Progenitor cell of endocrine pancreas (in vitro differentiated cells): ENCODE data around the gene CBARP. TPM values are rescaled to one million over a fixed set of nuclear protein-coding genes. Genes with fewer than 3 reads are reported as not detected.

Experiments used
- DNase-seq: peaks from one replicate; pipeline ENCODE4 v3.0.0; 2021; ENCODE audit warnings: low spot score; ENCODE audit not compliant: unreplicated experiment
- H3K27ac Mint-ChIP-seq: 2 replicates; pipeline ENCODE4 v1.8.0; 2021; ENCODE audit warnings: mild to moderate bottlenecking, moderate library complexity, mixed read lengths
- H3K27me3 Mint-ChIP-seq: 2 replicates; pipeline ENCODE4 v1.8.0; 2021; ENCODE audit warnings: mixed read lengths
- H3K36me3 Mint-ChIP-seq: 2 replicates; pipeline ENCODE4 v1.8.0; 2022; ENCODE audit warnings: mixed read lengths; ENCODE audit not compliant: insufficient read depth
- H3K4me1 Mint-ChIP-seq: 2 replicates; pipeline ENCODE4 v1.8.0; 2021; ENCODE audit warnings: low read depth, mixed read lengths
- H3K4me3 Mint-ChIP-seq: 2 replicates; pipeline ENCODE4 v1.8.0; 2021; ENCODE audit warnings: low read depth, mild to moderate bottlenecking, moderate library complexity, mixed read lengths
- H3K9me3 Mint-ChIP-seq: 2 replicates; pipeline ENCODE4 v1.8.0; 2021; ENCODE audit warnings: low read depth, mixed read lengths
- total RNA-seq: library from RNA; stranded (reverse); gene quantifications from 2 replicates; pipeline ENCODE4 v1.2.1, GENCODE V29; 2021
- TF ChIP-seq, protein P1 (sequence below): fragments of 200-600 bp; sonication (generic); IDR thresholded peaks from one replicate; pipeline ENCODE4 v1.5.0; 2021; ENCODE audit warnings: antibody characterized with exemption, mild to moderate bottlenecking; ENCODE audit not compliant: unreplicated experiment

Gene CBARP
- total RNA-seq, 1 donor from 2014 or later: 13.0 TPM

DNA sequence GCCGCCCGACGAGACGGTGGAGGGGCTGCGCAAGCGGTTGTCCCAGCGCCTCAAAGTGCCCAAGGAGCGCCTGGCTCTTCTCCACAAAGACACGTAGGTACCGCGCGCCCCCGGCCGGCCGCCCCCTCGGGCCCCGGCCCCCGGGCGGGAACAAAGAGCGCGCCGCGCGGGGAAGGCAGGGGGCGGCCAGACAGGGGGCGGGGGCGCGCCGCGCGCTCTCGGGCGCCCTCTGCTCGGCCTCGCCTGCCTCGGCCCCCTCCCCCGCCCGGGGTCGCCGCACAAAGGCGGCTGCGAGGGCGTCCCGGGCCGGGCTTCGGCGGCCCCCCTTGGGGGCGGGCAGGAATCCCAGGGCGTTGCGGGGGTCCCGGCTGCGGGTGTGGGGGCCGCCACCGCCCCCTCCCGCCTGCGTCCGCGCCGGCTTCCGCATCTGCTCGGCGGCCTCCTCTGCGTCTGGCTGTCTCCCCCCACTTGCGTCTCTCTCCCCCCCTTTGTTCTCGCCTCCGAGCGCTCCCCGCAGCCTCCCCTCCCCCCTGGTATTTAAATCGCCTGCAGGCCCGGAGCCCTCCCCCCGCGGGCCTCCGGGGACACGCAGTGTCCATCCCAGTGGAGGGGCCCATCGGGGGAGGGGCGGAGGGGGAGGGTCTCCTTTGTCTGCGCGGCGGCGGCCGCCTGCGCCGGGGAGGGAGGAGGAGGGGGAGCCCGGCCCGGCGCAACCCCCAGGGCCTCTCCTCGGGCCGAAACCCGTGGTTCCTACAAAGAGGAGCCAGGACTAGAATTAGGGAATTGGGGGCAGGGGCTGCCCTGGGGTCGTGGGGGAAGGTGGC, 12.8 kb upstream of the CBARP start:
- Mint-ChIP-seq H3K4me3 (peak overlapping the region; percentile 88), H3K27ac (peak overlapping the region; percentile 81), H3K27me3 (no peaks in the 10 kb centered on the region), H3K36me3 (peaks cover 13% of the 10 kb centered on the region), H3K4me1 (peaks cover 7% of the 10 kb centered on the region), H3K9me3 (no peaks in the 10 kb centered on the region)
- TF ChIP-seq, protein P1, sequence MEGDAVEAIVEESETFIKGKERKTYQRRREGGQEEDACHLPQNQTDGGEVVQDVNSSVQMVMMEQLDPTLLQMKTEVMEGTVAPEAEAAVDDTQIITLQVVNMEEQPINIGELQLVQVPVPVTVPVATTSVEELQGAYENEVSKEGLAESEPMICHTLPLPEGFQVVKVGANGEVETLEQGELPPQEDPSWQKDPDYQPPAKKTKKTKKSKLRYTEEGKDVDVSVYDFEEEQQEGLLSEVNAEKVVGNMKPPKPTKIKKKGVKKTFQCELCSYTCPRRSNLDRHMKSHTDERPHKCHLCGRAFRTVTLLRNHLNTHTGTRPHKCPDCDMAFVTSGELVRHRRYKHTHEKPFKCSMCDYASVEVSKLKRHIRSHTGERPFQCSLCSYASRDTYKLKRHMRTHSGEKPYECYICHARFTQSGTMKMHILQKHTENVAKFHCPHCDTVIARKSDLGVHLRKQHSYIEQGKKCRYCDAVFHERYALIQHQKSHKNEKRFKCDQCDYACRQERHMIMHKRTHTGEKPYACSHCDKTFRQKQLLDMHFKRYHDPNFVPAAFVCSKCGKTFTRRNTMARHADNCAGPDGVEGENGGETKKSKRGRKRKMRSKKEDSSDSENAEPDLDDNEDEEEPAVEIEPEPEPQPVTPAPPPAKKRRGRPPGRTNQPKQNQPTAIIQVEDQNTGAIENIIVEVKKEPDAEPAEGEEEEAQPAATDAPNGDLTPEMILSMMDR: no peak
- DNase-seq: peak; percentile 67

DNA sequence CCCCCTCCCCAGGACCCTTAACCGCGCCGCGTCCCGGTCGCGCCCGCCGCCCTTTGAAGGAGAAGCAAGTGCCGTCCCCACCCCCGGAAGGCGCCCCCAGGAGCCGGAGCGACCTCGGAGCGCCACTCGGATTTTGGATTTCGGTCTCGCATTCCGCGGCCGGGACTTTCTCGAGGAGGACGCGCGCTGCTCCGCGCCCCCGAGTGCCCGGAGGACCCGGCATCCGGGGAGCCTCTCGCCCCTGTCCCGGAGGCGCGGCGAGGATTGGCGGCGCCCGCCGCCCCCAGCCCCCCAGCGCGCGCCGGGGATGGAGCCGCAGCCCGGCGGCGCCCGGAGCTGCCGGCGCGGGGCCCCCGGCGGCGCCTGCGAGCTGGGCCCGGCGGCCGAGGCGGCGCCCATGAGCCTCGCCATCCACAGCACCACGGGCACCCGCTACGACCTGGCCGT, 12.2 kb upstream of the CBARP start:
- DNase-seq: no peak
- Mint-ChIP-seq H3K4me1 (peaks cover 7% of the 10 kb centered on the region), H3K27ac (no peak overlapping the region), H3K4me3 (peak overlapping the region; percentile 75), H3K9me3 (no peaks in the 10 kb centered on the region), H3K27me3 (no peaks in the 10 kb centered on the region), H3K36me3 (peaks cover 13% of the 10 kb centered on the region)
- TF ChIP-seq, protein P1: no peak

- TF ChIP-seq, protein P1: no peak
- Mint-ChIP-seq H3K27me3 (no peaks in the 10 kb centered on the region), H3K9me3 (no peaks in the 10 kb centered on the region), H3K27ac (peak overlapping the region; percentile 84), H3K4me3 (peak overlapping the region; percentile 75), H3K4me1 (peaks cover 9% of the 10 kb centered on the region), H3K36me3 (peaks cover 7% of the 10 kb centered on the region)
- DNase-seq: peak; percentile 90
Observed at GRCh38 chr19:1249298-1249989, 11.6 kb upstream of the CBARP start.

- Mint-ChIP-seq H3K27ac (peak overlapping the region; percentile 97), H3K9me3 (no peaks in the 10 kb centered on the region), H3K27me3 (no peaks in the 10 kb centered on the region), H3K4me3 (peak overlapping the region; percentile 81), H3K4me1 (peaks cover 9% of the 10 kb centered on the region), H3K36me3 (peaks cover 7% of the 10 kb centered on the region)
- TF ChIP-seq, protein P1: peak; percentile 81
- peak; percentile 84 for DNase-seq
Observed at GRCh38 chr19:1248786-1249297, 11.0 kb upstream of the CBARP start.

DNA sequence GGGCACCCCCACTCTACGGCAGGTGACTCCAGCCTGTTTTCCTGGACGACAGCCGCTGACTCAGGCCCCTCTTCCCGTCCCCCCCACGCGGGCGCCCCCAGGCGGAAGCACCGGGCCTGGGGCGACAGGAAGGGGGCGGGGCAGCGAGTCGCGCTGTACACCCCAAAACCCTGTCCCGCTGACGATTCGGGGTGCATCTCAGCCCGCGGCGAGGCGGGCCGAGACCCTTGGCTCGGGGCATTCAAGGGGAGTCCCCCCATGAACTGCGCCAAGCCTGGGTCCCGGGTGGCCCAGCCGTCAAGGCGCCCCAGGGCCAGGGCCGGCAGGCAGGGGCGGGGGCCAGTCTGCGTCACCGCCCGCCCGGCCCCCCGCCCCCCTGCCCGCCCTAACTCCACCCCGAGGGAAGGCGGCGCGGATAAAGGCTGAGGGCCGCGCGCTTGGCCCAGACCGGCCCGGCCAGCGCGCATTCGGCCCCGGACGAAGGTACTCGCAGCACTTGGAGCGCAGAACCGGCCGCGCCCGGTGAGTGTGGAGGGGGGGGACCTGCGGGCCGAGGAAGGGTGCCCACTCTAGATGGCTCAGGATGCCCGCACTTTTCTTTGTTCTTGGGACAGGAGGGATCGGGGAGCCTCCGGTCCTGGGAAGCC, 10.5 kb upstream of the CBARP start, which contains the start of gene MIDN:
Gene MIDN (plus strand): TSS at position 445 of the 647 bp plus-strand sequence. CDS start 1,714 bp downstream, outside the sequence.
- H3K4me1 Mint-ChIP-seq: peaks cover 6% of the 10 kb centered on the region
- TF ChIP-seq, protein P1: peak; percentile 47
- no peaks in the 10 kb centered on the region for H3K9me3 Mint-ChIP-seq
- no peak for DNase-seq
- H3K27me3 Mint-ChIP-seq: no peaks in the 10 kb centered on the region
- H3K36me3 Mint-ChIP-seq: peaks cover 4% of the 10 kb centered on the region
- peak within 1 kb of the TSS; percentile 81 for H3K4me3 Mint-ChIP-seq
- peak within 1 kb of the TSS; percentile 97 for H3K27ac Mint-ChIP-seq
